DOHH2 (cell line): ENCODE measurements around the gene RAB6B.

Experiments
- H3F3A ChIP-seq: fragments of 200-600 bp; sonication (generic), shearing (Covaris generic); 2 replicates; pipeline ENCODE4 v1.6.0; 2016; ENCODE audit warnings: antibody characterized with exemption, mild to moderate bottlenecking; ENCODE audit not compliant: control insufficient read depth, insufficient read depth
- H3K27ac ChIP-seq: fragments of 200-600 bp; sonication (generic); 2 replicates; pipeline ENCODE4 v1.5.1; 2014; ENCODE audit warnings: low read depth, mild to moderate bottlenecking, low read length, moderate library complexity
- H3K27me3 ChIP-seq: fragments of 200-600 bp; sonication (generic); 2 replicates; pipeline ENCODE4 v1.6.1; 2014; ENCODE audit warnings: mild to moderate bottlenecking, low read length, mixed read lengths; ENCODE audit not compliant: control insufficient read depth
- H3K36me3 ChIP-seq: fragments of 200-600 bp; sonication (generic); 2 replicates; pipeline ENCODE4 v1.6.1; 2014; ENCODE audit warnings: mild to moderate bottlenecking, low read length, moderate library complexity, mixed read lengths; ENCODE audit not compliant: control insufficient read depth
- H3K4me1 ChIP-seq: fragments of 200-600 bp; sonication (generic); 2 replicates; pipeline ENCODE4 v1.6.1; 2014; ENCODE audit warnings: mild to moderate bottlenecking, low read length, mixed read lengths; ENCODE audit not compliant: control insufficient read depth
- H3K4me2 ChIP-seq: fragments of 200-600 bp; sonication (generic); 2 replicates; pipeline ENCODE4 v1.6.0; 2014; ENCODE audit warnings: mild to moderate bottlenecking, low read length, moderate library complexity
- H3K4me3 ChIP-seq: fragments of 200-600 bp; sonication (generic); 2 replicates; pipeline ENCODE4 v1.5.1; 2014; ENCODE audit warnings: mild to moderate bottlenecking, low read length, mixed read lengths
- H3K79me2 ChIP-seq: fragments of 200-600 bp; sonication (generic); 2 replicates; pipeline ENCODE4 v1.6.1; 2014; ENCODE audit warnings: mild to moderate bottlenecking, low read length, mixed read lengths; ENCODE audit not compliant: control insufficient read depth
- H3K9me2 ChIP-seq: fragments of 200-600 bp; sonication (generic); replicated peaks from 2 replicates; pipeline ENCODE4 v1.6.1; 2014; ENCODE audit warnings: mild to moderate bottlenecking, low read length, mixed read lengths; ENCODE audit not compliant: control insufficient read depth
- H3K9me3 ChIP-seq: fragments of 200-600 bp; sonication (generic); 2 replicates; pipeline ENCODE4 v1.6.1; 2014; ENCODE audit warnings: antibody characterized with exemption, low read length, mixed read lengths; ENCODE audit not compliant: control insufficient read depth, insufficient read depth
- H4K20me1 ChIP-seq: fragments of 200-600 bp; sonication (generic); 2 replicates; pipeline ENCODE4 v1.6.0; 2014; ENCODE audit warnings: low read depth, mild to moderate bottlenecking, antibody characterized with exemption, low read length, moderate library complexity; ENCODE audit not compliant: control insufficient read depth, insufficient read depth
- EZH2phosphoT487 ChIP-seq: fragments of 200-600 bp; sonication (generic); IDR thresholded peaks from 2 replicates; pipeline ENCODE4 v1.6.1; 2017; ENCODE audit warnings: borderline replicate concordance, mild to moderate bottlenecking, antibody characterized with exemption, low read length, moderate library complexity, mixed read lengths
- TF ChIP-seq, protein P1 (sequence below): fragments of 200-600 bp; sonication (generic); IDR thresholded peaks from one replicate; pipeline ENCODE4 v1.5.1; 2014; ENCODE audit warnings: antibody characterized with exemption, mild to moderate bottlenecking, low read depth, low read length; ENCODE audit not compliant: poor library complexity, severe bottlenecking

Gene RAB6B

GRCh38 chr3:133775309-133775708 is 120.4 kb downstream of the RAB6B start:
- Histone ChIP-seq H3K4me2 (no peak overlapping the region), H3K4me3 (no peak overlapping the region)
- TF ChIP-seq, protein P1, sequence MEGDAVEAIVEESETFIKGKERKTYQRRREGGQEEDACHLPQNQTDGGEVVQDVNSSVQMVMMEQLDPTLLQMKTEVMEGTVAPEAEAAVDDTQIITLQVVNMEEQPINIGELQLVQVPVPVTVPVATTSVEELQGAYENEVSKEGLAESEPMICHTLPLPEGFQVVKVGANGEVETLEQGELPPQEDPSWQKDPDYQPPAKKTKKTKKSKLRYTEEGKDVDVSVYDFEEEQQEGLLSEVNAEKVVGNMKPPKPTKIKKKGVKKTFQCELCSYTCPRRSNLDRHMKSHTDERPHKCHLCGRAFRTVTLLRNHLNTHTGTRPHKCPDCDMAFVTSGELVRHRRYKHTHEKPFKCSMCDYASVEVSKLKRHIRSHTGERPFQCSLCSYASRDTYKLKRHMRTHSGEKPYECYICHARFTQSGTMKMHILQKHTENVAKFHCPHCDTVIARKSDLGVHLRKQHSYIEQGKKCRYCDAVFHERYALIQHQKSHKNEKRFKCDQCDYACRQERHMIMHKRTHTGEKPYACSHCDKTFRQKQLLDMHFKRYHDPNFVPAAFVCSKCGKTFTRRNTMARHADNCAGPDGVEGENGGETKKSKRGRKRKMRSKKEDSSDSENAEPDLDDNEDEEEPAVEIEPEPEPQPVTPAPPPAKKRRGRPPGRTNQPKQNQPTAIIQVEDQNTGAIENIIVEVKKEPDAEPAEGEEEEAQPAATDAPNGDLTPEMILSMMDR = no peak
- no peak for TF ChIP-seq EZH2phosphoT487

More at GRCh38 chr3:133775309-133775708, 120.4 kb downstream of the RAB6B start:
- Histone ChIP-seq H4K20me1 (no peaks in the 10 kb centered on the region), H3K9me2 (no peaks in the 10 kb centered on the region), H3K36me3 (no peaks in the 10 kb centered on the region), H3K27me3 (0 out of 2 replicates have a peak, but pooled peaks cover 5% of the 10 kb centered on the region), H3F3A (no peaks in the 10 kb centered on the region), H3K4me1 (no peaks in the 10 kb centered on the region), H3K9me3 (no peaks in the 10 kb centered on the region), H3K79me2 (no peaks in the 10 kb centered on the region), H3K27ac (no peak overlapping the region)
